Measurements from ENCODE around the gene NKAIN4.

DNA sequence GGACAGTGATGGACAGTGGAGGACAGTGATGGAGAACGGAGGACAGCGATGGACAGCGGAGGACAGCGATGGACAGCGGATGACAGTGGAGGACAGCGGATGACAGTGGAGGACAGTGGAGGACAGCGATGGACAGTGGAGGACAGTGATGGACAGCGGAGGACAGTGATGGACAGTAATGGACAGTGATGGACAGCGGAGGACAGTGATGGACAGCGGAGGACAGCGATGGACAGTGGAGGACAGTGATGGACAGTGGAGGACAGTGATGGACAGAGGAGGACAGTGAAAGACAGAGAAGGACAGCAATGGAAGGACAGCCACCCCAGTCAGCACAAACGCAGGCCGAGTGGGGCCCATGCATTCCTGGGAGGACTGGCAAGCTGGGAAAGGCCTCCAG, 3.4 kb upstream of the NKAIN4 start:
- TF ChIP-seq, protein P1, sequence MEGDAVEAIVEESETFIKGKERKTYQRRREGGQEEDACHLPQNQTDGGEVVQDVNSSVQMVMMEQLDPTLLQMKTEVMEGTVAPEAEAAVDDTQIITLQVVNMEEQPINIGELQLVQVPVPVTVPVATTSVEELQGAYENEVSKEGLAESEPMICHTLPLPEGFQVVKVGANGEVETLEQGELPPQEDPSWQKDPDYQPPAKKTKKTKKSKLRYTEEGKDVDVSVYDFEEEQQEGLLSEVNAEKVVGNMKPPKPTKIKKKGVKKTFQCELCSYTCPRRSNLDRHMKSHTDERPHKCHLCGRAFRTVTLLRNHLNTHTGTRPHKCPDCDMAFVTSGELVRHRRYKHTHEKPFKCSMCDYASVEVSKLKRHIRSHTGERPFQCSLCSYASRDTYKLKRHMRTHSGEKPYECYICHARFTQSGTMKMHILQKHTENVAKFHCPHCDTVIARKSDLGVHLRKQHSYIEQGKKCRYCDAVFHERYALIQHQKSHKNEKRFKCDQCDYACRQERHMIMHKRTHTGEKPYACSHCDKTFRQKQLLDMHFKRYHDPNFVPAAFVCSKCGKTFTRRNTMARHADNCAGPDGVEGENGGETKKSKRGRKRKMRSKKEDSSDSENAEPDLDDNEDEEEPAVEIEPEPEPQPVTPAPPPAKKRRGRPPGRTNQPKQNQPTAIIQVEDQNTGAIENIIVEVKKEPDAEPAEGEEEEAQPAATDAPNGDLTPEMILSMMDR (IDR thresholded peaks at IDR 0.05; ENCODE audit: low read depth, low read length, poor library complexity, severe bottlenecking), result no peak
- TF ChIP-seq EZH2phosphoT487 (IDR thresholded peaks at IDR 0.05; ENCODE audit: borderline replicate concordance, low read length), result no peak

Measured in DOHH2 (cell line).